ENCODE measurements around the gene CAMK1D. TPM values are rescaled to one million over a fixed set of nuclear protein-coding genes. Genes with fewer than 3 reads are reported as not detected.

The CAMK1D gene
- total RNA-seq, 3 donors from 2014 or later, result 4.4 to 17.3 (median 5.2) TPM

DNA sequence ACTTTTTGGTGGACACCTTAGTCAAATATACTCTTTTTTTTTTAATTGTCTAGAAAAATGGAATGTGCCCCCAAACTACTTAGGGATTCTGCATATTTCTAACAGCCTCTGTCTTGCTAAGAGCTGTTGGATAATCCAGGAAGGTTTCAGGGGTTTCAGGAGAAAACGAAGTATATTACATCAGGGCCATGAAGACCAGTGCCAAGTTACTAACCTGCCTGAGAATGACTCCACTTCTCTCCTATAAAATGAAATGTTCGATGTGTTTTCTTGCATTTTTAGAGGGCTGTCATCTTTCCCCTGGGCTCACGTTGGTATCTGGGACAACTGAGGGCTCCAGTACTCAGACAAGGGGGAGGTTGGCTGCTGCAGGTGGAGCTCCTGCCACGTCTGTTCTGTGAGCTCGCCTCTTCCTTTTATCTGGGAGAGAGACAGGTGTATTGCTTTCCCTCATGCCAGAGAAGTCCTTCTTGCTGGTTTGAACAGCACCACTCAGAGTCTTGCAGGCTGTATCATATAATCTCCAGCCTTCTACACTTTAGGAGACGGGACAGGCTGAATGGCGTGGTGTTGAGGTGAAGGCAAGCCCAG is 71.3 kb downstream of the CAMK1D start:
- H3K36me3 ChIP-seq, result no peaks in the 10 kb centered on the region
- intact Hi-C loops (cut with DNase I; ENCODE audit: low total_unique reads), result no loop called here
- no peaks in the 10 kb centered on the region for H3K9me3 ChIP-seq
- H3K4me1 ChIP-seq, result no peaks in the 10 kb centered on the region
- H3K27ac ChIP-seq, result no peak overlapping the region
- no peak for DNase-seq (ENCODE audit: low spot score in 2 of 2)
- TF ChIP-seq POLR2A (IDR thresholded peaks at IDR 0.05), result no peak
- TF ChIP-seq POLR2AphosphoS5 (IDR thresholded peaks at IDR 0.05), result no peak
- TF ChIP-seq, protein P1, sequence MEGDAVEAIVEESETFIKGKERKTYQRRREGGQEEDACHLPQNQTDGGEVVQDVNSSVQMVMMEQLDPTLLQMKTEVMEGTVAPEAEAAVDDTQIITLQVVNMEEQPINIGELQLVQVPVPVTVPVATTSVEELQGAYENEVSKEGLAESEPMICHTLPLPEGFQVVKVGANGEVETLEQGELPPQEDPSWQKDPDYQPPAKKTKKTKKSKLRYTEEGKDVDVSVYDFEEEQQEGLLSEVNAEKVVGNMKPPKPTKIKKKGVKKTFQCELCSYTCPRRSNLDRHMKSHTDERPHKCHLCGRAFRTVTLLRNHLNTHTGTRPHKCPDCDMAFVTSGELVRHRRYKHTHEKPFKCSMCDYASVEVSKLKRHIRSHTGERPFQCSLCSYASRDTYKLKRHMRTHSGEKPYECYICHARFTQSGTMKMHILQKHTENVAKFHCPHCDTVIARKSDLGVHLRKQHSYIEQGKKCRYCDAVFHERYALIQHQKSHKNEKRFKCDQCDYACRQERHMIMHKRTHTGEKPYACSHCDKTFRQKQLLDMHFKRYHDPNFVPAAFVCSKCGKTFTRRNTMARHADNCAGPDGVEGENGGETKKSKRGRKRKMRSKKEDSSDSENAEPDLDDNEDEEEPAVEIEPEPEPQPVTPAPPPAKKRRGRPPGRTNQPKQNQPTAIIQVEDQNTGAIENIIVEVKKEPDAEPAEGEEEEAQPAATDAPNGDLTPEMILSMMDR (IDR thresholded peaks at IDR 0.05), result no peak
- H3K4me3 ChIP-seq, result no peak overlapping the region
- H3K27me3 ChIP-seq, result no peaks in the 10 kb centered on the region

DNA sequence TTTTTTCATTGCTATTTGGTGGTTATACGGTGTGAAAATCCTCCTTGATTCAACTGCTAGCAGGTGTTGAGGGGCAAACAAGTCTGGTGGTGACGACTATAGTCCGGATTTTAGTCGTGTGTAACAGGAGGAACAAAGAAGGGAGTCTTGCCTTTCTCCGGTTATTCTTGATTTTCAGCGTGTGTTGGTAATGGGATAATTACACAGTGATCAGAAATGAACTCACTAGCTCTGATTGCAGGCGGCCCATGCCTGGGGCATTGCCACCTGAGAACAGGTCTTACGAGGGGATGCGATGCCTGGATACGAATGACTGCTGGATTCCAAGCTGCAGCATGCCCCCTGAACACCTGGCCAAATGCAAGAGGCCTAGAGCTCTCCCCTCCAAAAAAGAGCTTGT is 72.8 kb downstream of the CAMK1D start:
- intact Hi-C loops (cut with DNase I; ENCODE audit: low total_unique reads), result no loop called here
- Histone ChIP-seq H3K4me1 (no peaks in the 10 kb centered on the region), H3K36me3 (no peaks in the 10 kb centered on the region), H3K27me3 (no peaks in the 10 kb centered on the region), H3K9me3 (no peaks in the 10 kb centered on the region), H3K27ac (no peak overlapping the region), H3K4me3 (no peak overlapping the region)
- DNase-seq (ENCODE audit: low spot score in 2 of 2), result no peak
- TF ChIP-seq POLR2A (IDR thresholded peaks at IDR 0.05) (no peak), POLR2AphosphoS5 (IDR thresholded peaks at IDR 0.05) (no peak)
- TF ChIP-seq, protein P1 (IDR thresholded peaks at IDR 0.05), result no peak

DNA sequence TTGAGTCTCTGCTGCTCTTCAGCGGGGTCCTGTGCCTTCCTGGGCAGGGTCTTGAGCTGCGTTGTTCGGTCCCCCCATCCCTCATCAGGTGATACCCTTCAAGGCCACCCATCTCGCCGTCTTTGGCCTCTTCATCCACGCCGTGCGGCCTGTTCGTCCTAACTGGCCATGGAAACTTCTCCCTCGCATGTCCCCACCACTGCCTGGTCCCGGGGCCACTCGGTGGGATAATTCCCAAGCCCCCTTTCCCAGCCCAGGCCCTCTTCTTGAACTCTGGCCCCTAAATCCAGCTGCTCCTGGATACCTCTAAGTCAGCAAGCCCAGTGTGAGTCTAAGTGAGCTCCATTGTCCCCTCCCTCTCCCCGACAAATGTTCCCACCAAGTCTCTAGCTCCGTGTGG is 74.5 kb downstream of the CAMK1D start:
- Histone ChIP-seq H3K9me3 (no peaks in the 10 kb centered on the region), H3K27me3 (no peaks in the 10 kb centered on the region), H3K36me3 (no peaks in the 10 kb centered on the region), H3K27ac (no peak overlapping the region), H3K4me3 (no peak overlapping the region), H3K4me1 (no peaks in the 10 kb centered on the region)
- intact Hi-C loops (cut with DNase I; ENCODE audit: low total_unique reads), result no loop called here
- TF ChIP-seq POLR2A (IDR thresholded peaks at IDR 0.05), result no peak
- no peak for TF ChIP-seq POLR2AphosphoS5 (IDR thresholded peaks at IDR 0.05)
- TF ChIP-seq, protein P1 (IDR thresholded peaks at IDR 0.05), result no peak
- no peak for DNase-seq (ENCODE audit: low spot score in 2 of 2)

DNA sequence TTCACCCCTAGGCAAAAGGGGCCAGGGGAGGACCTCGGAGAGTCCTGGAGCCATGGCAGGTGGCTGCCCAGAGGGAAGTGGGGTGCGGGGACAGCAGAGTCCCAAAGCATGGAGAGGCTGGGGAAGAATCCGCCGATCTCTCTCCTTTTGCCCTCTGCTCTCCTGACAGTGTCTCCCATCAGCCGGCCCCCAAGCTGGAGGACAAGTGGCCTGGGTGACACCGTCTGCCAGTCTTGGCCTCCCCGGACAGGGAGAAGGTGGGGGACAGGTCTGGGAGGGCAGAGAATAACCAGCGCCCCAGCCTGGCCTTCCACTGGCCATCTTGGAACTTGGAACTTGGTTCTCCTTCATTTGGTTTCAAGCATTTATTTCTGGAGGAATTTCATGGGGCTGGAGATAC is 77.9 kb downstream of the CAMK1D start:
- no peak for DNase-seq (ENCODE audit: low spot score in 2 of 2)
- Histone ChIP-seq H3K4me3 (no peak overlapping the region), H3K9me3 (no peaks in the 10 kb centered on the region), H3K36me3 (no peaks in the 10 kb centered on the region), H3K4me1 (no peaks in the 10 kb centered on the region), H3K27me3 (no peaks in the 10 kb centered on the region), H3K27ac (no peak overlapping the region)
- TF ChIP-seq POLR2A (IDR thresholded peaks at IDR 0.05) (no peak), POLR2AphosphoS5 (IDR thresholded peaks at IDR 0.05) (no peak)
- TF ChIP-seq, protein P1 (IDR thresholded peaks at IDR 0.05), result no peak
- intact Hi-C loops (cut with DNase I; ENCODE audit: low total_unique reads), result no loop called here

DNA sequence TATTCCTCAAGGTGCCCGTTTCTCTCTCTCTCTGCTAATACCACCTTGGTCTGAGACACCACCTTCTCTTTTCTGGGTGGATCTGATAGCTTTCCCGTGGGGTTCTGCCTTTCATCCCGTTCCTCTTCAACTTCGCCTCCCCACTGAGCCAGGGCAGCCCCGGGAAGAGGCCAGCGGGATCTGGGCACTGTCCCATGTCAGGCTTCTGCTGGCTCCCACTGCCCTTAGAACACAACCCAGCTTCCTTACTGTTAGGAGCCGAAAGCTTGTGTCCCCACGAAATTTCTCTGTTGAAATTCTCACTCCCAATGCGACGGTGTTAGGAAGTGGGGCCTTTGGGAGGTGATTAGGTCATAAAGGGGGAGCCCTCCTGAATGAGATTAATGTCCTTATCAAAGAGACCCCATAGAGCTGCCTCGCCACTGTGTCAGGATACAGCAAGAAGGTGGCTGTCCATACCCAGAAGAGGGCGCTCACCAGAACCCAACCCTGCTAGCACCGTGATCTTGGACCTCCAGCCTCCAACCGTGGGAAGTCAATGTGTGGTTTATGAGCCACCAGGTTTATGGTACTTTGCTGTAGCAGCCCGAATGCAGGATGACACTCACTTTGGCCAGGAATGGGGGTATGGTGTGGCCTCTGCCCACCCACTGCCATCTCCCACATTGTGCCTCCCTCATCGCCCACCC is 79.2 kb downstream of the CAMK1D start:
- TF ChIP-seq POLR2A (IDR thresholded peaks at IDR 0.05), result no peak
- TF ChIP-seq, protein P1 (IDR thresholded peaks at IDR 0.05), result no peak
- no peak for TF ChIP-seq POLR2AphosphoS5 (IDR thresholded peaks at IDR 0.05)
- Histone ChIP-seq H3K36me3 (no peaks in the 10 kb centered on the region), H3K27ac (no peak overlapping the region), H3K4me1 (no peaks in the 10 kb centered on the region), H3K27me3 (no peaks in the 10 kb centered on the region), H3K9me3 (no peaks in the 10 kb centered on the region), H3K4me3 (no peak overlapping the region)
- no peak for DNase-seq (ENCODE audit: low spot score in 2 of 2)
- intact Hi-C loops (cut with DNase I; ENCODE audit: low total_unique reads), result no loop called here

All from breast epithelium (tissue), 4 donors.